H1 (cell line): ENCODE results near the gene DPP4. TPM values are rescaled to one million over a fixed set of nuclear protein-coding genes. Genes with fewer than 3 reads are reported as not detected.

Experiments used
- CHD7 ChIP-seq: fragments of 300-600 bp; sonication (generic); IDR thresholded peaks from 2 replicates; pipeline ENCODE4 v1.7.1; 2012; ENCODE audit warnings: low read length, moderate library complexity, mild to moderate bottlenecking, inconsistent platforms; ENCODE audit not compliant: insufficient replicate concordance
- RNF2 ChIP-seq: fragments of 200-900, 300-1000 bp; sonication (generic); IDR thresholded peaks from 2 replicates; pipeline ENCODE4 v1.7.1; 2016; ENCODE audit warnings: borderline replicate concordance, low read depth, mild to moderate bottlenecking, antibody characterized with exemption, low read length; ENCODE audit not compliant: poor library complexity, severe bottlenecking; ENCODE audit errors: missing control alignments
- polyA plus RNA-seq, 7 experiments: library from polyadenylated mRNA; depleted of rRNA in 3 of 7; stranded (reverse) in 5 of 7; unstranded in 2 of 7; fragments of >200 nt in 5 of 7; fragments of 200-250 nt in 2 of 7; gene quantifications; 1 replicate in 5 of 7; 2 replicates in 1 of 7; 4 replicates in 1 of 7; pipeline versions ENCODE4 v1.2.1 to v1.2.3, GENCODE V29; 2011 to 2013; ENCODE audit warnings: missing spikeins in 2 of 7, mixed read lengths in 2 of 7
- total RNA-seq: library from RNA; stranded (reverse); fragmentation: NEBNext Ultra II Directional; extraction: Animal tissue kit (Norgen Biotek cat#: 25700); gene quantifications from 2 replicates; pipeline ENCODE4 v1.2.1, GENCODE V29; 2021

Gene DPP4
- total and polyA plus RNA-seq, 2 of the 8 experiments (the other 6 are each of a cell fraction or from before 2014, with no cell fraction given): 1.3 to 3.1 TPM

- TF ChIP-seq CHD7 (no peak), RNF2 (no peak)
Observed at GRCh38 chr2:162006337-162006736, 67.7 kb downstream of the DPP4 start (continued).
